ENCODE measurements around the gene RUNDC1. TPM values are rescaled to one million over a fixed set of nuclear protein-coding genes. Genes with fewer than 3 reads are reported as not detected.

The RUNDC1 gene
- total RNA-seq = 10.8 and 13.3 TPM in 2 replicates

GRCh38 chr17:42980274-42980765, at the start of gene RUNDC1:
Gene RUNDC1 (plus strand): TSS chr17:42980565. CDS start chr17:42980577, 12 bp downstream.

DNA sequence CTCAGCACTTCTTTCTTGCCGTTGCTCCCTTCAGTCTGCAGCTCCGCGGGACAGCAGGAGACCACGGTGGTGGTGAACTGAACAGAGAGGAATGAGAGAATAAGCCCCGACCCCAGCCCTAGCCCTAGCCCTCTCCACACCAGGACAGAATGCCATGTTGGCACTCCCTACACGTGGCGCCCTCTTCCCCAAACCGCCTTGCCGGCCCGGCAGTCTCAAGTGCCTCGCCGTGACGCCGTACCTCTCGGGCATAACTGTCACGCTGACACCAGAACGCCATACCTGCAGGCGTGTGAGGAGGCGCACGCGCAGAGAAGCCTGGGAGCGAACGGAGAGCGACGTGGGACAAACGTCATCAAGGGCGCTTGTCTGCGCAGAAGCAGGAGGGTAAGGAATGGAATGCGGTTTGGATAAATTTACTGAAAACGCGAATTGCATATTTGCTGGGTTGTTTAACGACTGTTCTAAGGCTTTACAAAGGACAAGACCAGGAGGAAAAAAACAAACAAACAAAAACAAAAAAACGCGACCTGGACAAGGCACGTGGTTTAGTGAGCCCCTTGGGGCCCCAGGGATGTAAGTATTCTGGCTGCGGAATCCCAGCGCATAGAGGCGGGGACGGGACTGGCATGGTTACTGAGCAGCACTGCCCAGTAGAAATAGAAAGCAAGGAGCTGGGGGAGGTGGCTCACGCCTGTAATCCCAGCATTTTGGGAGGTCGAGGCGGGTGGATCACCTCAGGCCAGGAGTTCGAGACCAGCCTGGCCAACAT, 16.0 kb upstream of the RUNDC1 start, which contains the start of gene AARSD1:
TSS of gene AARSD1 (minus strand) at position 294 of the 772 bp plus-strand sequence. CDS start at position 280, 14 bp downstream.

DNA sequence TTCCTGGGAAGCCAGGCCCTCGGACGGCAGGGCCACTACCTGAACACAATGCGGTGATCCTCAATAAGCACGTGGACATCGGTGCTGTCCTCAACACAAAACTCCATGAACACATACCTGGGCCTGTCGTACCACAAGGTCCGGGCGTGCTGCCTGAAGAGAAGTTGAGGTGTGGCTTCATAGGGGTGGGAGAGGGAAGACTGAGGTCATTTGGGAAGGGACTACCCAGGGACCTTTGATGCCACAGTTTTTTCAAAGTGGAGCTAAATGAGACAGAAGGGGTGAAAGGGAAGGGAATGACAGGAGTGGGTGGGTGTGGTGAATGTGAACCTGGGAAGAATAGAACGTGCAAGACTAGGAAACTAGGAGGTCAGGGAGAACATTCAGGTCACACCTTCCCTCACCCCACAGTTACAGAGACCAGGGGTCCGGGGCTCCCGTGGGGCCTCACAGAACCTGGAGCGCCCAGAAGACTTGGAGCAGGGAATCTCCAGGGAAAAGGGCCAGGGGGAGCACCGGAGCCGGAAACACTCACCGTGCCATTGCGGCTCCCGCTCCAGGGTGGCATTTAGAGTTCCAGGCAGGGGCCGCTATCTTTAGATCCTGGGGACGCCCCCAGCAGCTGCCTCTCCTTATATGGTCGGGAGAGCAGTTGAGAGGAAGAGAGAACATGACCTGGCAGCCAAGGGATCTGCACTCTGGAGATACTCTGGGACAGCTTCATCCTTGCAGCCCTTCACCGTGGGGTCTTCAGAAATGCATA, 673 bp upstream of the RUNDC1 start, which contains the start of gene PTGES3L:
TSS of gene PTGES3L (minus strand) at position 570 of the 763 bp plus-strand sequence. CDS start at position 543, 27 bp downstream.

DNA sequence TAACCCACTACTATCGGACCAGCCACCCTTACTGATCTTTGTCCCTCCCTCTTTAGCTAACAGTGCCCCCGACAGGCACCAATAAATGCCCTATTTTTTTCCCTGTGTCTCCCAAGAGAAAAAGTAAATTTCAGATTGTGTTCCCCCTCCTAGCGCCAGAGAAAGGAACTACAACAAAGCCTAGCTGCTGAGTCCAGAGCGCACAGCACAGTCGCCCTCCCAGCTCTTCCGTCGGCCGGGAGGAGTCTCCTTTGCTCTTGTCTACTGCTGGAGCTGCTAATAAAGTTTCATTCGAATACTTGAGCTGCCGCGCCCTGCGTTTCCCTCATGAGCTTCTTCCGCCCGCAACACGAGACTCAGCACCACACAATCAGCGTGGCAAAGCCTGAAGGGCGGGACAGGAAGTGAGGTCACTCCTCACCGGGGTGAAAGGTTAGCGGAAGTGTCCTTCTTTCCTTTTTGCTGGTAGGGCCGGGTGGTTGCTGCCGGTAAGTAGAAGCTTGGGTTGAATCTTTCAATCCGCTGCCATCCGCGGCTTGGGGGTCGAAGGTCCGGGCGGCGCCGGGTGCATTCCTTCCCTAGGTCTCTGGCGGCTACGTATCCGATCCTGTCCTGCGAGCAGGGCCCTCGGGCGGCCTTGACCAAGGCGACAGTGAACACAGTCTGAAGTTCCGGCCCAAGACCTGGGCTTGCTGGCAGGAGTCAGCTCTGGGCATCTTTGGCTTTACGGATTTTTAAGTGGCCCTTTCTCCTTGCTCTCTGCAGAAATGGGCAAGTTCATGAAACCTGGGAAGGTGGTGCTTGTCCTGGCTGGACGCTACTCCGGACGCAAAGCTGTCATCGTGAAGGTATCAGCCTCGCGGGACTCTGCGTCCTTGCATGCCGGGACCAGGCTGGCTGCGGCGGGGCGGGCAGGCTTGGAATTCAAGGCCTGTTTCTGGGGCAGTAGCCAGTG, 17.9 kb downstream of the RUNDC1 start, which contains the start of gene RPL27:
TSS of gene RPL27 (plus strand) at position 436 of the 955 bp plus-strand sequence. CDS start at position 768, 332 bp downstream.

DNA sequence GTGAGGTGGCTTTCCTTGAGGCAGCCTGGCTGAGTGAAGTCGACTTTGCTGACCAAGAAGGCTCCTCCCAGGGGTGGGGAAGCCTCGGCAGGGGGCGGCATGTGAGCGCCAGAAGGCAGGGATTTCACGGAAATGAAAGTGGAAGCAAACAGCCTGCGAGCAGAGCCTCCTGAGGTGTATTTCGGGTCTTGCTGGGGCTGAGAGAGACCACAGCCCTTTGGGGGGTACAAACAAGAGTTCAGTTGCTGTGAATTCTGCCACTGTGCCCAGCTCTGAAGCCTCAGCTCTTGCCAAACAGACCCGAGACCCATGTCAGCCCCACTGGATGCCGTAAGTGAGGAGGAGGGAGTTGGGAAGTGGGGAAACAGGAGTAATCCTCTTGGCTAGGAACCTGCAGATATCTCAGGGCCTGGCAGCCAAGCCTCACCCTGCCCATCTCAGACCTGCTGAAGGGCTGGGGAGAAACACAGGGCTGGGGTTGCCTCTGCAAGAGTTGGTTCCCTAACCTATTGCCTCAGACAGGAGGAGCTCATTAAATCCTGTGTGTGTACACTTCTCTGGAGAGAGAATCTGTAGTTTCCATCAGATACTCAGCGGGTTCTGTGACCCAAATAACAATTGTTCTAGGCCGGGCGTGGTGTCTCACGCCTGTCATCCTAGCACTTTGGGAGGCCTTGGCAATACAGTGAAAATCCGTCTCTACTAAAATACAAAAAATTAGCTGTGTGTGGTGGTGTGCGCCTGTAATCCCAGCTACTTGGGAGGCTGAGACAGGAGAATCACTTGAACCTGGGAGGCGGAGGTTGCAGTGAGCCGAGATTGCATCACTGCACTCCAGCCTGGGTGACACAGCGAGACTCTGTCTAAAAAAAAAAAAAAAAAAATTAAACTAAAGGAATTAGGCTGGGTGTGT, 26.5 kb downstream of the RUNDC1 start, which contains the start of gene IFI35:
TSS of gene IFI35 (plus strand) at position 146 of the 913 bp plus-strand sequence. CDS start at position 310, 164 bp downstream.

GRCh38 chr17:43021741-43022512, 41.6 kb downstream of the RUNDC1 start, which contains the start of gene VAT1:
Gene VAT1 (minus strand): TSS chr17:43022385. CDS start chr17:43022322, 63 bp downstream.

DNA sequence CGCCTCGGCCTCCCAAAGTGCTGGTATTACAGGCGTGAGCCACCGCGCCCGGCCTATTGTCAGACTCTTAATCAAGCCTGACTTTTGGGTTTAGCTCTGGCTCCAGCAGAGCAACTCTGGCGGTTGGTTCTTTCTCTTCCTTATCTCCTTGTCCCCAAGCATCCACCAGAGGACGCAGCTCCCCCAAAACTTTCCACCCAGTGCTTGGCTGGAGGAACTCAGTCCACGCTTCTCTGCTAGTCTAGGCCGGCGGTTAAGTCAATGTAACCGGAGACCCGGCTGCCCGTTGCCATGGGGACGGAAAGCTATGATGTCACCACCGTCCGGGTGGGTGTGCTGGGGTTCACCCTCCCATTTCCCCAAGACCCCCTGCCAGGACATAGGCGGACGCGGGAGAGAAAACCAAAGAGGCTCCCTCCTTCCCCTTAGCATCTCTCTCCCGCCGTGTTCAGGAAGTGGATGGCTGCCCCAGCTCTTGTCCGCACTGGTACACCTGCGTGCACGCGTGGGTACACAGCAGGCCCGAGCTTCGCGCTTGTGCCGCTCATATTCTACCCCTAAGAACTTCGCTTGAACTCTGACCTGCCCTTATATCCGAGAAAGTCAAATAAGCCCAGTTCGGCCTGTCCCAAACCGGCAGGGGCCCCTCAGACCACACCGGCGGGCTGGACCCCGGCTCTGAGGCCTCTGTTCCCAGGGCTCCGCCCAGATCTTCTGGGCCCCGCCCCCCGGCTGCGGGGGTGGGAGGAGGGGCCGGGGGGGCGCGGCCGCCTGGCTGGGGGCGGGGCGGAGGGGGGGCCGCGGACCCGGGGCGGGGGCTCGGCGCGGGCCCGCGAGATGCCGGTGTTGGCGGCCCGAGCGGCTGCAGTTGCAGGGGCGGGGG, 44.3 kb downstream of the RUNDC1 start, which contains the start of gene RND2:
TSS of gene RND2 (plus strand) at position 825 of the 883 bp plus-strand sequence. CDS start 117 bp downstream, outside the sequence.

Small RNAs within 50 kb of the gene (small RNA-seq; reads per million reads assigned to genes)
- not detected for gene AARSD1
- not detected for gene RF00561

Other genes with a start within 250 kb of the RUNDC1 start
- 32.9 and 37.8 TPM in 2 replicates for gene EZH1, start 235.5 kb upstream of the RUNDC1 start, total RNA-seq
- not detected in 2 replicates for gene RAMP2, start 219.3 kb upstream of the RUNDC1 start, total RNA-seq
- gene VPS25, start 207.1 kb upstream of the RUNDC1 start, total RNA-seq = 40.2 and 46.8 TPM in 2 replicates
- under 0.01 TPM in 1 of 2 replicates, not detected in the other for gene WNK4, start 200.0 kb upstream of the RUNDC1 start, total RNA-seq
- 38.1 and 48.7 TPM in 2 replicates for gene COA3, start 181.9 kb upstream of the RUNDC1 start, total RNA-seq
- gene CNTD1, start 181.7 kb upstream of the RUNDC1 start, total RNA-seq = not detected in 2 replicates
- gene BECN1, start 156.3 kb upstream of the RUNDC1 start, total RNA-seq = 74.4 and 81.3 TPM in 2 replicates
- gene PSME3, start 147.2 kb upstream of the RUNDC1 start, total RNA-seq = 79.7 and 83.1 TPM in 2 replicates
- gene AOC2, start 136.0 kb upstream of the RUNDC1 start, total RNA-seq = 0.73 and 1.3 TPM in 2 replicates
- gene AOC3, start 129.4 kb upstream of the RUNDC1 start, total RNA-seq = under 0.01 TPM in 1 of 2 replicates, not detected in the other
- gene G6PC1, start 79.8 kb upstream of the RUNDC1 start, total RNA-seq = not detected in 2 replicates
- 15.3 and 16.4 TPM in 2 replicates for gene AARSD1, start 16.1 kb upstream of the RUNDC1 start, total RNA-seq
- not detected in 2 replicates for gene PTGES3L, start 485 bp upstream of the RUNDC1 start, total RNA-seq
- 404 and 600 TPM in 2 replicates for gene RPL27, start 17.9 kb downstream of the RUNDC1 start, total RNA-seq
- 69.8 and 71.7 TPM in 2 replicates for gene IFI35, start 26.2 kb downstream of the RUNDC1 start, total RNA-seq
- 357 and 482 TPM in 2 replicates for gene VAT1, start 41.8 kb downstream of the RUNDC1 start, total RNA-seq
- 0.32 and 0.49 TPM in 2 replicates for gene RND2, start 44.7 kb downstream of the RUNDC1 start, total RNA-seq
- 6.4 and 8.3 TPM in 2 replicates for gene BRCA1, start 144.8 kb downstream of the RUNDC1 start, total RNA-seq
- 147 and 154 TPM in 2 replicates for gene NBR1, start 190.6 kb downstream of the RUNDC1 start, total RNA-seq
- 10.5 and 13.7 TPM in 2 replicates for gene TMEM106A, start 231.3 kb downstream of the RUNDC1 start, total RNA-seq
- not detected in 2 replicates for gene CCDC200, start 248.1 kb downstream of the RUNDC1 start, total RNA-seq

All from hair follicle dermal papilla cell (primary cell).